T-helper 22 cell (primary cell): ENCODE measurements around the gene DPYSL5.
A peak's percentile ranks its signal among the peaks of the same experiment; 100 is the strongest.

Source experiments
- DNase-seq: peaks from one replicate; pipeline ENCODE4 v3.0.0-alpha.2; 2020; ENCODE audit warnings: low read depth

DPYSL5 gene

DNA sequence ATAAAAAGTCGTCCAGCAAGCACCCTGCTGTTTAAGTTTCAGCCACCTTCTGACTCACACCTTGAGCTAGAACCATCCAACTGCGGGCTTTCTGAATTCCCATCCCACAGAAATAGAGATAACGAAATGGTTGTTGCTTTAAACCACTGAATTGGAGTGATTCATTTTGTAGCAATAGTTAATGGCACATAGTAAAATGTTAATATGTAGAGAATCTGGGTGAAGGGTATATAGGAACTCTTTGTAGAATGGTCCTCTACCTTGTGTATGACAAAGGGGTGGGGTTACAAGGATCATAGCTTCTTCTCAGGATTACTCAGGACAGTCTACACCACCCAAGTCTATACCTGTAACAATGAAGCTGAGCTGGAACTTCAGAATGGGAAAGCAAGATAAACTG, 120.1 kb downstream of the DPYSL5 start:
- DNase-seq, result no peak

DNA sequence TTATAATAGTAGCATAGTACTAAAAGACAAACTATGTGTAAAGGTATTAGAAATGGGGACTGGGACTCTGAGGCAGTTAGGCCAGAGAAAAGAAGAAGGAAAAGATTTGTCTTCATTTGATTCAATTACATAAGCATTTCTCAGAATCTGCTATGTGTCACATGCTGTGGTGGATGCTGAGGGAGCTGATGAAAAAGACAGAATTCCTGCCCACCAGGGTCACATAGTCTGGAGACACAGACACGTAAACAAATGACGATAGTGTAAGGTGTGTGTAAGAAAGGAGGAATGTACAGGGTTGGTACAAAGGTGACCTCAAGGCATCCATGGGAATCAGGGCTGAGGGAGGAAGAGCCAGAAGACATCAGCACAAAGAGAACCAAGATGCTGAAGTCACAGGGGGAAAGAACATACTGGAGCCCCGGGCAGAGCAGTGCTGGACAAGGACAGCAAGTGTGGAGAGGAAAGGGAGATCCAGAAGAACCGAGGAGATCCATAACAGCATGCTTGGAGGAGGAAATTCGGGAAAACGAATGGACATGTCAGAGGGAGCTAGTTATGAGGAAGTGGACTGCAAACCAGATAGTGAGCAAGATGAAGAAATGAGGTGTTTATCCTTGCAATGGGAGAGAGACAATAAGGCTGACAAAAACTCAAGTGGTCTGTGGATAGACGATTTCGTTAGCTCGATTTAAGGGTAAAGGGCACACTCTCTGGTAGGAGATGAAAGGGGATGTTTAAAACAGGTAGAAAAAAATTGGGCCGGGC, 121.3 kb downstream of the DPYSL5 start:
- no peak for DNase-seq

DNA sequence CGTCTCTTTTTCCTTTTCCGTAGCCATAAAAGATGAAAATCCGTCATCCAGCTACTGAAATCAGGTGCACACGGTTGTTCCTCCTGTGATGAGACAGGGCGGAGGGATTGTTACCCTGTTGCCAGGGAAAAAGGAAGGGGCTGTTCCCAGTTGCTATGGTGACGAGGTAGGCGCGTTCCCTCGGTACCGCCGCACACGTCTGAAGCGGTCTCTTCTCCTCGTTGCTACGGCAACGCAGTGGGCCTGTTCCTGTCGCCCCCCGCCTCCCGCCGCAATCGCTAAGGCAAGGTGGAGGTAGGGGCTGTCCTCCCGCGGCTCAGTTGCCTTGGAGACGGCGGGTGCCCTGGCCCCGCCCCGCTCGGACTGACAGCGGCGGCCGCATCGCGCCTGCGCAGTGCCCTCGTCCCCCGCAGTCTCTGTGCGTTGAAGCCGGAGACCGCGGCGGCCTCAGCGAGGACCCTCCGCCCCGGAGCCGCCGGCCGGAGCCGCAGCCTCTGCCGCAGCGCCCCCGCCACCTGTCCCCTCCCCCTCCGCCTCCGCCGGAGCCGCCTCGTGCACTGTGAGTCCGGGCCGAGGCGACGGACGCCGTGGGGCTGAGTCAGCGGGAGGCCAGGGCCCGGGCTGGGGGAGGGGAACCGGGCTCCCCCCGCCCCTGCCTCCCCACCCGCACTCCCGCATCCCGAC, 122.5 kb downstream of the DPYSL5 start, which contains the start of gene MAPRE3:
TSS of gene MAPRE3 (plus strand) at position 394 of the 684 bp plus-strand sequence. CDS start 51,582 bp downstream, outside the sequence.
- peak; percentile 87 for DNase-seq

DNA sequence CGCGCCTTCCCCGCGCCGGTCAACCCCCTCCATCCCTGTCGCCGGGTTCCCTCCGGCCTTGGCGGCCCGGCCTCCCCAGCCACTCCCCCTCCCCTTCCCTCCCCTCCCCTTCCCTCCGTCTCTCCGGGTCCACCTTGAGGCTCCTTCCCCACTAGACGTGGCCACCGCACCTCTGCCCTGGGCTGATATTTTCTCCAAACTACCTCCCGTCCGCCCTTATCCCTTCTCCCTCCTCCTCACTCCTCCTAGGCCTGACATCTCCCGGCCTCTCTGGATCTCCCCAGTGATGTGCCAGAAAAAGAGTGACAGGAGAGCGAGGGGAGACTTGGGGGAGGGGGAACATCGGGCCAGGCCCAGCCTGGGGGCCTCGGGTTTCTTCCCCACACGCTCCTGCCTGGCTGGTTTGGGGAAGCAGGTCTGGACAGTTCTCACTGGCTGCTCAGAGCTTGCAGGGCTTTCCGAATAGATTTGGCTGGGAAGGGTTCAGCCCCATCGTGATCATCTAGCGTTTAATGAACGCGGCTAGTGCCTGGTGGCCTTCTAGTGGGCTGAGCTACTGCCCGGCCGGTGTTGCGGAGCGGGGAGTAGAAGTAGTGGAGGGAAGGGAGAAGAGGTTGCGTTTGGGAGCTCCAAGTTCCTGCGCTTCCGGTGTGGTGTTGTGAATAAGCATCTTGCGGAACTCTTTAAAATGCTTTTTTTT, 123.1 kb downstream of the DPYSL5 start:
- no peak for DNase-seq

DNA sequence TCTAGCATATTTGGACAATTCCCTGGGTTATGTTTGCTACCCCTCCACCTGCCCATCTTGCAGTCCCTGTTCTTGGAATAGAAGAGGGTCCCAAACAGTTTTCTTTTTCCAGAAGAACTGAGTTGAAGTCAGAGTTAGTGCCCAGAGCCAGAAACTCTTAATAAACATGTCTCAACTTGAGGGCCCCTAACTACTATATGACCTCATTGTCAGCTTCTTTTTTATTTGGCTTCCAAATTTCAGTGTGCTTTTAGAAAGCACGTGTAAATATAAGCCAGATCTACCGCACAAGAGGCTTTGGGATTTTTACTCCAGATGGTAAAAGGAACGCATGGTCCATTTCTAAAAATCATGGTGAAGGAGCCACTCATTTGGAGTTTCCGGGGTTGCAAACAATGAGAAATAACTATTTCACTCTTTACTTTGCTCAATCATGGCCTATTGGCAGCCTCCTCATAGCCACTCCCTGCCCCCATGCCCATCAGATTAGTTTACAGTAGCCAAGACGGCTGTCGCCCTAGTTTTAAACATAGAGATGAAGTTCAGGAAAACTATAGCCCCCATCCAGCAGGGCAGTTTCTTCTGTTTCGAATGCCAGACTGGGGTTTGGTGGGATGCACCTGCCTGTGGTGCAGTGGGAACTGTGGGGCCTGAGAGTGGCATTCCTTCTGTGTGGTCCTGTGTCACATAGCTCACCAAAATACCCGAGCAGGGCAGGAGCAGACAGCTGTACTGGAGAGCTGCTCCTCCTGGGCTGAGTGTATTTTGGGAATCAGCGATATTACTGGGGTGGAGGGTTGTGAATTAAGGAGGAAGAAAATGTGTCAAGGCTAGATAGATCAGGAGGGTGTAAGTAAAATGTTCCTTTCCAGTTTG, 124.2 kb downstream of the DPYSL5 start:
- DNase-seq, result no peak

DNA sequence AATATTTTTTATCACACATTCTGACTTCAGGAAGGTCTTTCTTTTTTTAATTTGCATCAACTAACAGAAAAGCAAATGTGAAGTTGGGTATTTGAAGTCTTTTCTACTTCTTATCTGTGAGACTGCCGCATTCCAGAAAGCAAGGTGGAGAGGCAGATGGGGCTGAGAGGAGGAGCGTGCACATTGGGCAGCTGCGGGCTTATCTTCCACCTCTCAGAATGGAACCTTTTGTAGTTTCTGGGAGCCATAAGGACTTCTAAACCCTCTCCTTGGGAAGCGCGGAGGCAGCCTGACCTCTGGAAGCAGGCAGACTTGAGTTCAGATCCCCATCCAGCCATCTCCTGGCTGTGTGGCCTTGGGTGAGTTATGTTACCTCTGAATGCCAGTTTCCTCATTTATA, 126.4 kb downstream of the DPYSL5 start:
- DNase-seq, result no peak

DNA sequence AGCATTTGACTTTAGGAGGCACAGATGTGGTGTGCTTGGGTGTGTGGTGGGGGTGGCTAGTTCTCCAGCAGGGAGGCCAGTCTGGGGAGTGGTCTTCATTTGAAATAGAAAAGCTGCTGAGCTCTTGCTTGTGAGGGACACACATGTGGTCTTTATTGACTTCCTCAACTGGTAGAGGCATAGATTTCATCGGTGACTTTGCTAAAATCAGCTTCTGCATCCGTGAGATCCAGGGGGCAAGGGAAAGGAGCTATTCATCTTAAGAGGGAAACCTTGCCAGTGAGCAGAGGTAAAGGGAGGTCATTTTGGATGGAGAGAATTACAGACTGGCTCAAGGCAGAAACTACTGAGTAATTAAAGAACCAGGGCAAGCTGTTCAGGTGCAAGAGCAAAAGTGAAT, 127.2 kb downstream of the DPYSL5 start:
- DNase-seq, result no peak

DNA sequence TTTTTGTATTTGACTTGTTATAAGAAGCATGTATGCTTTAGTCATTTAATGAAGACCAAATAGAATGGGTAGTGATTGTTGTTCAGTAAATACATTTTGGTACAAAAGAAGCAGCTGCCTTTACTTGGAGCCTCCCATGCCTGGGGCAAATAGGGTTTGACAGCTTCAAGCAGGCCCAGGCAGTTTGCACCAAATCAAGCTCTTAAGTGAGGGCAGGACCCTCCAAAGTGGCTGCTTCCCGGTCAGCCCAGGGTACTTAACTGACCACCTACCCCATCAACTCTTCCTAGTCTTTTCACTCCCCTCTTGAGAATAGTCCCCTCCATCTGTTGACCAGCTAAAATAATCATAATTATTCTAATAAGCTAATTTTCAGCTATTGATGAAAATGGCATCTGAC, 127.7 kb downstream of the DPYSL5 start:
- DNase-seq, result no peak

DNA sequence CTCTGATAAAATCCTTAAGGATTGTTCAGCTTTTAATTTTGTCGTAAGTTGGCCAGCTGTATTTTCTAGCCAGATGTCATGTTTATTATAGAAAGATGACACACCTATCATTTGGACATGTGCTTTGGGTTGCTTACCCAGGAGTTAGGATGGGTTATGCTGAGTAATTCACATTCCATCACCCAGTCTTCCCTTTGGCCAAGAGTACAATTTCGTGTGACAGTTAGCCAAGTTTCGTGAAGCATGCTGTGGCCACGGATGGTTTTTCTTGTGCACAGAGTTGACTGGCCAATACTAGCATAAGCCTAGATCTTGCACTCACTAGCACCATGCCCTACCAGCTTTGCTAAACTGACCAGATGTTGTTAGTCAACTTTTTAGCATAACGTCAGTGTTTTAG, 128.3 kb downstream of the DPYSL5 start:
- no peak for DNase-seq

DNA sequence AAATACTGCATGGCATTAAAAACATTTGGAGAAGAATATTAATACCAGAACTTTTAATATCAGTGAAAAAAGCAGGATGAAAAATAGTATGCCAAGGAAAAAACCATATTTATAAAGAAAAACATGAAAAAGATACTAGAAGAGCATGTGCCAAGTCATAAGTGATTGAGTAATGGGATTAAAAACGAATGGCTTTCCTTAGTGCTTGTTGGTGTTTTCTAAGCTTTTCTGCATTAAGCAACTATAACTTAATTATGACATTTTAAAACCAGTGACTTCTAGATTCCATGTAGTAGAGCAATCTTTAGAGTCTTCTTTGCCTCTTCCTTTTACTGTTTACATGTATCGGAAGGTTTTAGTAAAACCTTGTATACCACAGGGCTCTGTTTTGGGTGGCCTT, 129.1 kb downstream of the DPYSL5 start:
- DNase-seq, result no peak

DNA sequence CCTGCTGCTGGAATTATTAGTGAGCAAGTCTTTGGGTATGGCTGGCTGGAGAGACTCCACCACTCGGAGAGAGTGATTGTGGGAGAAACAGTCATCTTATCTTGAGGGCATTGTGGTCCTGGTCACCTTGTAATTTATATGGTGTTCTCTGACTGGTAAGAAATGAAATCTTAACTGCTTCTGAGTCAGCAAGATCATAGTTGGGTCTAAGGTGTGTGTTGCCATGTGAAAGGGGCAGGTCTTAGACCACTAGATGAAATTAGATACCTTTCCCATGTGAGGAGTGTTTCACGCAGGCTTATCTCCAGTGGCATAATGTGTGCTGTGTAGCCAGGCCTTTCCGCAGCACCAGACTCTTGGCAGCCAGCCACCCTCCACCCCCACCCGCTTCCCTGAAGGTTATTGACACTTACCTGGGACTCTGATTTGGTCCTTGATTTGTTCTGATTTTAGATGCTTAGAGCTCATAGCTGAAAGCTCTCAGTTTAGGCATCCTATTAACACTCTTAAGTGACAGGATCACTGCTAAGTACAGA, 130.2 kb downstream of the DPYSL5 start:
- no peak for DNase-seq

DNA sequence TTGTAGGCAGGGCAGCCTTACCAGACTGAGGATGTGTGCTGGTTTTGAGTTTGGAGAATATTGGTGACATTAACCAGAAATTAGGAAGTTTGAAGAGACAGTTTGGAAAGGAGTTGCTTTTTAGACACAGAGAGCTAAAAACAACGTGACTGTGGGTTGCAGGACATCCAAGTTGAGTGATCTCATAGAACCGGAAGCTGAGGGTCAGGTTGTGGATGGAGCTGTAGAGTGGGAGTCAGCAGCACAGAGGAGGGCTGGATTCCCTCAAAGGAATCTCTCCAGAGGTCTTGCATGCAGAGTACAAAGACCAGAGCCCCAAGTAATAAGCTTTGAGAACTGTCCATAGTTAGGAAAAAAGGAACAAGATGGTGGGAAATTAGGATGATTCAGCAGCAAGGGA, 131.8 kb downstream of the DPYSL5 start:
- DNase-seq, result no peak

DNA sequence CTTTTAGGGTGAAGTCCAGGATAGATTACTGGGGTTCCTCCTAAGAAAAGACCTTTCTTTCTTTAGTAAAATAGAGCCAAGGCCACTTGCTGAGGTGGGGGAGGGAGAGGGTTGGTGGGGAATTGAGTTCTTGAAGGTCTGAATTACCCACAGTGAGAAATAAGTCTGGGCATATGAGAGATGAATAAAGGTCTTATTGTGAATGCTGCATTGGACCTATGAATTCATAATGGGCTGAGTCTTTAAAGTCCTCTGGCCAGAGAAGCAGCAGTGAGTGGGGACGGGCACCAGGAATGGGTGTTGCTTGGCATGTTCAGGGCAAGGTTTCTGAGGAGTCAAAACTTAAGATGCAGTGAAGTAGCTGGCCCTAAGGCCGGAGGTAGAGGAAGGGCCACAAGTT, 133.0 kb downstream of the DPYSL5 start:
- DNase-seq, result no peak

DNA sequence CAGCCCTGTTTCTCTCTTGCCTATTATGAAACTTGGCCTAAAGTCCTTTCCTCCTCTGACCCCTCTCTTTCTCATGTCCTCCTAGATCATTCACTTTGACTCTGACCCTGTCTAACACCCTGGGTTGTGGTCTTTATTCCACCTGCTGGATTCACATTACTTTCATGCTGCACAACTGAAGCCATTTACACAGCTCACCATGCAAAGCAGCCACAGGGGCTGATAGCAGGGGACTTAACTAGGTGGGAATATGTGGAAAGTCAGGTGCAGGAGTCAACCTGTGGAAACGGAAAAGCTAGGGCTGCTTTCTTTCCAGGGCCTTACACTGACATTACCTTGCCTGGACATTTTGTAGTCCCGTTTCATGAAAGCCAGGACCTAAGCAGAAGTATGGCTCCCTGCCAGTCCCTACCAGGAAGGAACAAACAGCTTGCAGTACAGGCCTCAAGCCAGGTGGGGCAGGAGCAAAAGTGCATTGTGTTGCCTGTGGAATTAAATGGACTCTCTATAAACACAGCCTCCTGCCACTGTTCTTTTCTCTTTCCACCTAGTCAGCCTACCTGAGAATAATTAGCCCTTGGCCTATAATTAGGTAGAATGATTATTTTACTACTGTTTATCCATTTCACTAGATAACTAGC, 134.3 kb downstream of the DPYSL5 start:
- no peak for DNase-seq

DNA sequence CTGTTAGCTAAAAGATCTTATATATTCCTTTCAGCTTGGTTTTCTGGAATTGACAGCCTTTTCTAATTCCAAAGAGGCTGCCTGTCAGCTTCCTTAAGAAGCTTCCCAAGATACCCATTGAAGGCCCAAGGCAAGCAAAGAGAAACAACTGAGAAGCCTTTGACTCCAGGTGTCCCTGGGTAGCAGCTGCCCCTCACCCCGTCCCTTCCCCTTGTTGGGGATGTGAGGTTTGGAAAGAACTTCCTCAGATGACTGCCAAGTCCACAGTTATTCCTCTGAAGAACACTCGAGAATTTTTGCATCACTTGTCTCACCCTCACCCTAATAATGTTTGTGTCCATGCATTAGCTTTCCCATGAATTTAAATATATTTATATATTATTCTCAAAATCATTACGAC, 135.8 kb downstream of the DPYSL5 start:
- no peak for DNase-seq

DNA sequence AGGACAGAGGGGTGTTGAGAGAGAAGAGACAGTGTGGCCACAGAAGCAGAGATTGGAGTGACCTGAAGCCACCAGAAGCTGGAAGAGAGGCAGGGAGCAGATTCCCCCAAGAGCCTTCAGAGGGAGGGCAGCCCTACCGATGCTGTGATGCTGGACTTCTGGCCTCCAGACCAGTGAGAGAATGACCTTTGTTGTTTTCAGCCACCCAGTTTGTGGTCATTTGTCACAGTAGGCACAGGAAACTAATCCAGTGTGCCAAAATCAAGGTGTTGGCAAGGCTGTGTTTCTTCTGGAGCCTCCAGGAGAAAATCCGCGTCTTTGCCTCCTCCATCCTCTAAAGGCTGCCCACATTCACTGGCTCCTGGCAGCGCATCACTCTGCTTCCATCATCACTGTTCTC, 137.9 kb downstream of the DPYSL5 start:
- DNase-seq, result no peak

DNA sequence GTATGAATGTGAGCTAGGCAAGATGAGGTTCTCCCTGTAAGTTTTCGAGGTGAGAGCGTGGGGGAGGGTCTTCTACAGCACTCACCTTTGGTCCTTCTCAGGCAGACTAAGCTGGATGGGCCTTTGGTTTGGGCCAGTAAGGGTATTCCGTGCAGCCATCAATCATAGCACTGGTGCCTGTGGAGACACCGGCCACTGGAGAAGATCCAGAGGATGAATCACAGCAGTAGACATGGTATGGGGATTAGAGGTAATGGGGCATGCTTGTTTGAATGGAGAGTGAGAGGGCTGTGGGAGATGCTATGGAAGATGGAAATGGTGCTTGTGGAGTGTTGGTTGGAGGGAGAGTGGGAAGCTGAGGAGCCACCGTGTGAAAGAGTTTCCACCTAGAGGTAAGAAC, 138.6 kb downstream of the DPYSL5 start:
- no peak for DNase-seq

DNA sequence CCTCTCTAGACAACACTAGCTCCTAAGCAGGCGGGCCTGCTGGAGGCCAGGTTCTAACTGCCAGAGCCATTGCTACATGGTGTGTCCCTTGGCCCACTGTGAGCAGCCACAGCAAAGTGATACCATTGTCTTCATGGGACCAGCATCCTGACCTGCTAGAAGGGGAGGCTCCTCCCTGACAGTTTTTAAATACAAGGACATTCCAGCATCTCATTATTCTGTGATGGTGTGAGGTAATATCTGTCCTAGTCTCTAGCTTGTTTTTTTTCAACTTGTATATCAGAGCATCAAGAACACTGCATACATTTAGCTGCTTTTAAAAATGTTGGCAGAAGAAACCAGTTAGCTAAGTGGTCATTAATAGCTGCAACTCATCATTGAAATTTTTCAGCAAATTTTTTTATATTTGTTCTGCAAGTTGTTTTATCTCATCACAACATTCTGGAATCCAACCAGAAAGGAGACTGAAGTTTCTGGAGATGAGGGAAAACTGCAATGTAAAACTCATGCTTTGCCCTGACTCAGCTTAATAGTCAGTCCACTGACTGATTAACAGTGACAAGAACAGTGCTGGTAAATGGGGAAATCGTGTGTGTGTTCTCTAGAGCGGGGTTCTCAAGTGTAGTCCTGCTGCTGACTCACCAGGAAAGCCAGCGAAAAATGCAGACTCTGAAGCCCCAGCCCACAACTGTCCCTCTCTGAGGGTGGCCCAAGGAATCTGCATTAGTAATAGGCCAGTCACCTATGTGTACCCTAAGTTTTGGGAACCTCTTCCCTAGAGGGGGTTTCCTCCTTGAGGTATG, 140.3 kb downstream of the DPYSL5 start:
- no peak for DNase-seq

DNA sequence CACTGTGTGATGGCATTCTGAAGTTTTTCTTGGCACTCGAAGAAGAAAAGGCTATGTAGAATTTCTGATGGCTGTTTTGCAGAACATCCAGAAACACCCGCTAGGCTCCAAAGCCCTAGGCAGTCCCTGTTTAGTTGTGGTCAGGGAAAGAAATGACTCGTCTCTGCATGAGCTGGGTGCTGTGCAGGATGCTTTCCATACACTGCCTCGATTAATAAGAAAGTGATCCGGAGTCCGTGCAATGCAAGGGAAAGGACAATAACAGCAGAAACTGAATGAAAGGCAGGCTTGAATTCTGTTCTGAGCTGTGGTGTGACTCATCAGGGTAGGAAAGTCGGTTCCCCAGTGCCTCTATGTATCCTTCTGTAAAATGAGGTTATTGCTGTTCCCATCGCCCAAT, 141.2 kb downstream of the DPYSL5 start:
- no peak for DNase-seq

DNA sequence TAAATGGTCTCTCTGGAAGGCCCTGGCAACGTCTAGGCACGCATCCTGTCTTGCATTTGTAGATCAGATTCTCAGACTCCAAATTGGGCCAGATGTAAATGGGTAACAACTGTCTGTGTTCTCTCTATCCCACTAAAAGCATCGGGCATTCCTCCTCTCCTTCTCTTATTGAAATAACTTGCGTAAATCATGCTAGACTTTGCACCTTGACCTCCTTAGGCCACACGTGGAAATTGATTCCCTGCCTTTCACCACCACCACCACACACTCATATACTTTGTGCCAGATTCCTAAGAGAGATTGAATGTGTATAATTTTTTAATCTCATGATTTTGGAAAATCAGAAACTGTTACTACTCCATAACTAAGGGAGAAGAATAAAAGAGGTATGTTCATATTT, 143.8 kb downstream of the DPYSL5 start:
- DNase-seq, result no peak

DNA sequence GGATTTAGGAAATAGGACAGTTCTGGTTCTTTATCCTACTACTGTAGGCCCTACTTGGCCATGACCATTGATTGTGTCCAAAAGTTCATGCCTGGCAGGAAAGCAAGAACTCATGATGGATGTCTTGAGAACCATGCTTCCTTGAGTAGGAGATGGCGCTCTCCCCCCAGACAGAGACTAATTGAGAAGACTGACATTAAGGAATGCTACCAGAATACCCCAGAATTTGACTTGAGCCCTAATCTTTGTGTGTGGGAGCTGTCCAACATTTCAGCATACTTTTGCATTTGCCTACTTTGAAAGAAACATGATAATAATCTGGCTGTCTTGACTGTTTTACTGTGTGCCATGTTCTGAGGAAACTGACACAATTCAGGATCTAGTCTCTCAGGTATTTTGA, 145.8 kb downstream of the DPYSL5 start:
- DNase-seq, result no peak
